Activated T-helper 1 cell treated with anti-CD3 and anti-CD28 coated beads, Interleukin-2, amount 50 U/mL, for 16 hours (primary cell): ENCODE measurements around the gene CLSTN2.

Experiments
- DNase-seq, 2 donors: peaks; one replicate each; pipeline ENCODE4 v3.0.0-alpha.2; 2020; ENCODE audit warnings: low read depth in 1 of 2, low spot score in 1 of 2

CLSTN2 gene

GRCh38 chr3:140370686-140371085, 435.7 kb downstream of the CLSTN2 start:
- DNase-seq = no peak

- DNase-seq = no peak
Observed at GRCh38 chr3:140373234-140373633, 438.2 kb downstream of the CLSTN2 start.

GRCh38 chr3:140375002-140375401, 440.0 kb downstream of the CLSTN2 start:
- no peak for DNase-seq

GRCh38 chr3:140376136-140376889, 441.3 kb downstream of the CLSTN2 start:
- DNase-seq = no peak

GRCh38 chr3:140377644-140378043, 442.7 kb downstream of the CLSTN2 start:
- DNase-seq = no peak

- no peak for DNase-seq
Observed at GRCh38 chr3:140378571-140379340, 443.8 kb downstream of the CLSTN2 start.

GRCh38 chr3:140384028-140384771, 449.2 kb downstream of the CLSTN2 start:
- DNase-seq = no peak

- no peak for DNase-seq
Observed at GRCh38 chr3:140384876-140385275, 449.9 kb downstream of the CLSTN2 start.

- DNase-seq = no peak
Observed at GRCh38 chr3:140386357-140387100, 451.5 kb downstream of the CLSTN2 start.

GRCh38 chr3:140387244-140387643, 452.3 kb downstream of the CLSTN2 start:
- DNase-seq = no peak

- no peak for DNase-seq
Observed at GRCh38 chr3:140388202-140388922, 453.4 kb downstream of the CLSTN2 start.

GRCh38 chr3:140391061-140391460, 456.1 kb downstream of the CLSTN2 start:
- no peak for DNase-seq

GRCh38 chr3:140394488-140395133, 459.6 kb downstream of the CLSTN2 start:
- DNase-seq = no peak

GRCh38 chr3:140395134-140396075, 460.4 kb downstream of the CLSTN2 start:
- no peak for DNase-seq

GRCh38 chr3:140396110-140396509, 461.1 kb downstream of the CLSTN2 start:
- DNase-seq = no peak

- DNase-seq = no peak
Observed at GRCh38 chr3:140397847-140398246, 462.9 kb downstream of the CLSTN2 start.

- DNase-seq = no peak
Observed at GRCh38 chr3:140398387-140398786, 463.4 kb downstream of the CLSTN2 start.

- DNase-seq = no peak
Observed at GRCh38 chr3:140399871-140400270, 464.9 kb downstream of the CLSTN2 start.

GRCh38 chr3:140403079-140403478, 468.1 kb downstream of the CLSTN2 start:
- no peak for DNase-seq
